H1 (cell line): ENCODE results near the gene ITIH6. TPM values are rescaled to one million over a fixed set of nuclear protein-coding genes. Genes with fewer than 3 reads are reported as not detected.

Experiments used
- CTCF ChIA-PET: fragments of 300-600 bp; sonication (Branson Sonifier 250); formaldehyde crosslinking; loops from one replicate; lab custom pipeline; 2021; ENCODE audit not compliant: partially characterized antibody; lab: Charles Lee
- POLR2A ChIA-PET: fragments of 300-600 bp; sonication (Branson Sonifier 250); formaldehyde crosslinking; loops from one replicate; lab custom pipeline; 2021; ENCODE audit warnings: inconsistent platforms; ENCODE audit not compliant: partially characterized antibody; lab: Charles Lee
- DNase-seq, 2 experiments: peaks; one replicate each; pipeline versions ENCODE4 v3.0.0 to v3.0.0-alpha.2; 2010 to 2022; ENCODE audit warnings: low spot score in 2 of 2, low read depth in 1 of 2, mixed read lengths in 1 of 2
- FAIRE-seq: peaks from 2 replicates; lab custom pipeline; 2011; peaks lifted over from hg19 to GRCh38; lab: Jason Lieb, UNC
- H2AFZ ChIP-seq: 2 replicates; pipeline ENCODE4 v1.8.1; 2012; ENCODE audit warnings: low read length, inconsistent platforms
- H2AK5ac ChIP-seq: 2 replicates; pipeline ENCODE4 v1.6.1; 2013; ENCODE audit warnings: low read depth, low read length
- H2BK120ac ChIP-seq: replicated peaks from 2 replicates; pipeline ENCODE3; 2013; ENCODE audit warnings: low read depth, low read length, inconsistent platforms
- H2BK12ac ChIP-seq: 2 replicates; pipeline ENCODE4 v1.6.1; 2013; ENCODE audit warnings: low read depth, low read length
- H2BK15ac ChIP-seq: 2 replicates; pipeline ENCODE4 v1.6.1; 2013; ENCODE audit warnings: low read length
- H2BK20ac ChIP-seq: 2 replicates; pipeline ENCODE4 v1.6.1; 2013; ENCODE audit warnings: low read length
- H2BK5ac ChIP-seq: 2 replicates; pipeline ENCODE4 v1.6.1; 2013; ENCODE audit warnings: low read depth, low read length
- H3K14ac ChIP-seq: 2 replicates; pipeline ENCODE4 v1.6.1; 2013; ENCODE audit warnings: inconsistent platforms; ENCODE audit not compliant: insufficient read length
- H3K18ac ChIP-seq: 2 replicates; pipeline ENCODE4 v1.6.1; 2013; ENCODE audit warnings: low read length; ENCODE audit errors: extremely low read depth
- H3K23ac ChIP-seq: 2 replicates; pipeline ENCODE4 v1.6.1; 2013; ENCODE audit warnings: inconsistent platforms; ENCODE audit not compliant: insufficient read length
- H3K23me2 ChIP-seq: 2 replicates; pipeline ENCODE4 v1.6.1; 2013; ENCODE audit warnings: low read depth, low read length
- H3K27ac ChIP-seq: 2 replicates; pipeline ENCODE4 v1.6.1; 2011; ENCODE audit warnings: low read depth, low read length, inconsistent platforms
- H3K27me3 ChIP-seq, 4 experiments: replicated peaks in 1 of 4; 1 replicate in 1 of 4; 2 replicates in 3 of 4; pipeline versions ENCODE4 v1.6.1 to v1.8.1; 2011 to 2013; ENCODE audit warnings: low read length in 3 of 4, mild to moderate bottlenecking in 3 of 4, inconsistent platforms in 2 of 4, mixed read lengths in 2 of 4, moderate library complexity in 1 of 4; ENCODE audit not compliant: control insufficient read depth in 3 of 4, insufficient read depth in 3 of 4; ENCODE audit errors: extremely low read depth in 1 of 4
- H3K36me3 ChIP-seq, 4 experiments: 2 replicates each; pipeline versions ENCODE4 v1.6.1 to v1.8.1; 2011 to 2013; ENCODE audit warnings: mild to moderate bottlenecking in 4 of 4, low read length in 3 of 4, moderate library complexity in 2 of 4, control low read depth in 1 of 4, inconsistent platforms in 1 of 4; ENCODE audit not compliant: insufficient read depth in 4 of 4, control insufficient read depth in 2 of 4
- H3K4ac ChIP-seq: replicated peaks from 2 replicates; pipeline ENCODE3; 2013; ENCODE audit warnings: low read length, low read depth, mixed read lengths, inconsistent platforms; ENCODE audit not compliant: insufficient read length
- H3K4me1 ChIP-seq, 4 experiments: replicated peaks in 1 of 4; 1 replicate in 1 of 4; 2 replicates in 3 of 4; pipeline versions ENCODE4 v1.6.1 to v1.8.1; 2011 to 2013; ENCODE audit warnings: low read length in 3 of 4, inconsistent platforms in 2 of 4, mixed read lengths in 1 of 4; ENCODE audit not compliant: insufficient read depth in 4 of 4, control insufficient read depth in 3 of 4
- H3K4me2 ChIP-seq, 2 experiments: 2 replicates each; pipeline versions ENCODE4 v1.6.1 to v1.8.1; 2011 to 2013; ENCODE audit warnings: low read depth in 2 of 2, low read length in 2 of 2, control low read depth in 1 of 2, inconsistent platforms in 1 of 2, mild to moderate bottlenecking in 1 of 2; ENCODE audit not compliant: insufficient read depth in 1 of 2
- H3K4me3 ChIP-seq, 4 experiments: fragments of 200-600, 300-600 bp in 1 of 4; sonication (generic), shearing (Covaris generic), sonication (Bioruptor Twin) in 1 of 4; 2 replicates each; pipeline versions ENCODE4 v1.5.1 to v1.8.1; 2011 to 2016; ENCODE audit warnings: low read length in 4 of 4, low read depth in 3 of 4, control low read depth in 2 of 4, inconsistent platforms in 2 of 4, mild to moderate bottlenecking in 2 of 4, mixed read lengths in 1 of 4, moderate library complexity in 1 of 4; ENCODE audit not compliant: insufficient read depth in 2 of 4; ENCODE audit errors: extremely low read depth in 1 of 4
- H3K56ac ChIP-seq: replicated peaks from 2 replicates; pipeline ENCODE3; 2013; ENCODE audit warnings: low read depth, mild to moderate bottlenecking, mixed read lengths, low read length, inconsistent platforms; ENCODE audit not compliant: insufficient read length
- H3K79me1 ChIP-seq: 2 replicates; pipeline ENCODE4 v1.6.1; 2013; ENCODE audit warnings: low read depth, low read length, control low read depth
- H3K79me2 ChIP-seq, 2 experiments: 2 replicates each; pipeline versions ENCODE4 v1.6.1 to v1.8.1; 2012 to 2013; ENCODE audit warnings: low read length in 2 of 2, mild to moderate bottlenecking in 2 of 2, inconsistent platforms in 1 of 2; ENCODE audit not compliant: insufficient read depth in 2 of 2, control insufficient read depth in 1 of 2
- H3K9ac ChIP-seq, 4 experiments: replicated peaks in 1 of 4; 1 replicate in 1 of 4; 2 replicates in 3 of 4; pipeline versions ENCODE4 v1.6.1 to v1.8.1; 2011 to 2013; ENCODE audit warnings: low read depth in 3 of 4, low read length in 3 of 4, control low read depth in 2 of 4, mild to moderate bottlenecking in 2 of 4, moderate library complexity in 2 of 4, inconsistent platforms in 1 of 4; ENCODE audit errors: extremely low read depth in 1 of 4
- H3K9me3 ChIP-seq, 2 experiments: 2 replicates each; pipeline versions ENCODE4 v1.6.1 to v1.8.1; 2012 to 2013; ENCODE audit warnings: mild to moderate bottlenecking in 2 of 2, moderate library complexity in 2 of 2, control low read depth in 1 of 2, inconsistent platforms in 1 of 2, low read depth in 1 of 2, low read length in 1 of 2, mixed read lengths in 1 of 2; ENCODE audit not compliant: insufficient read depth in 2 of 2
- H4K20me1 ChIP-seq, 2 experiments: replicated peaks in 1 of 2; 2 replicates each; pipeline versions ENCODE3 to v1.8.1; 2011 to 2013; ENCODE audit warnings: inconsistent platforms in 2 of 2, low read length in 2 of 2, mild to moderate bottlenecking in 1 of 2; ENCODE audit not compliant: insufficient read depth in 2 of 2, control insufficient read depth in 1 of 2
- H4K5ac ChIP-seq: 2 replicates; pipeline ENCODE4 v1.6.1; 2013; ENCODE audit warnings: low read length, low read depth, mixed read lengths, inconsistent platforms; ENCODE audit not compliant: insufficient read length
- H4K8ac ChIP-seq: 2 replicates; pipeline ENCODE4 v1.8.0; 2013; ENCODE audit warnings: mild to moderate bottlenecking, moderate library complexity, low read length, inconsistent platforms; ENCODE audit not compliant: insufficient read depth; ENCODE audit errors: extremely low read depth
- H4K91ac ChIP-seq: replicated peaks from 2 replicates; pipeline ENCODE3; 2013; ENCODE audit warnings: low read length, mixed read lengths, inconsistent platforms; ENCODE audit not compliant: insufficient read length
- ASH2L ChIP-seq: fragments of 200-600, 300-600 bp; sonication (generic); IDR thresholded peaks from one replicate; pipeline ENCODE4 v1.7.1; 2017; ENCODE audit warnings: low read length
- CREB1 ChIP-seq: IDR thresholded peaks from 2 replicates; pipeline ENCODE4 v1.6.1; 2012; ENCODE audit warnings: inconsistent platforms
- CTCF ChIP-seq, 3 experiments: IDR thresholded peaks; 1 replicate in 2 of 3; 2 replicates in 1 of 3; pipeline versions ENCODE4 v1.5.1 to v1.6.1; 2011; ENCODE audit warnings: low read length in 3 of 3, mild to moderate bottlenecking in 3 of 3, inconsistent platforms in 2 of 3, low read depth in 1 of 3, moderate library complexity in 1 of 3; ENCODE audit not compliant: insufficient read depth in 1 of 3; ENCODE audit errors: control extremely low read depth in 1 of 3
- EZH2 ChIP-seq: fragments of 200-600 bp; sonication (generic); IDR thresholded peaks from 2 replicates; pipeline ENCODE4 v1.7.1; 2012; ENCODE audit warnings: low read depth, mild to moderate bottlenecking, moderate library complexity, low read length, inconsistent platforms; ENCODE audit not compliant: severe bottlenecking
- KDM1A ChIP-seq: fragments of 200-600, 300-600 bp; sonication (generic); IDR thresholded peaks from 2 replicates; pipeline ENCODE4 v1.7.1; 2016; ENCODE audit warnings: mild to moderate bottlenecking, low read length, borderline replicate concordance
- KDM5A ChIP-seq: fragments of 200-600 bp; IDR thresholded peaks from 2 replicates; pipeline ENCODE4 v1.7.1; 2012; ENCODE audit warnings: mild to moderate bottlenecking, low read length, inconsistent platforms, mixed read lengths
- MAX ChIP-seq: IDR thresholded peaks from 2 replicates; pipeline ENCODE4 v1.6.1; 2012; ENCODE audit warnings: inconsistent platforms
- RFX5 ChIP-seq: IDR thresholded peaks from 2 replicates; pipeline ENCODE4 v1.6.1; 2011; ENCODE audit warnings: low read depth, low read length, improper control_type of control experiment, borderline replicate concordance
- SIN3A ChIP-seq, 2 experiments: IDR thresholded peaks in 1 of 2; conservative IDR thresholded peaks in 1 of 2; 2 replicates each; pipeline ENCODE4 v1.6.1; 2011 to 2012; ENCODE audit warnings: low read length in 2 of 2, improper control_type of control experiment in 1 of 2, low read depth in 1 of 2, mild to moderate bottlenecking in 1 of 2
- SIRT6 ChIP-seq: IDR thresholded peaks from one replicate; pipeline ENCODE4 v1.7.1; 2012; ENCODE audit warnings: low read length, inconsistent platforms
- SUZ12 ChIP-seq: fragments of 200-600 bp; sonication (generic); IDR thresholded peaks from 2 replicates; pipeline ENCODE4 v1.6.1; 2012; ENCODE audit warnings: mild to moderate bottlenecking, inconsistent platforms, low read length, moderate library complexity, mixed read lengths
- TEAD4 ChIP-seq: IDR thresholded peaks from 2 replicates; pipeline ENCODE4 v1.6.1; 2012; ENCODE audit warnings: low read depth, low read length, inconsistent platforms, mixed read lengths
- WGBS, 2 experiments: shearing (Covaris generic) in 1 of 2; methylation state at CpG; one replicate each; pipeline versions ENCODE4 v1.1.6 to v1.1.7; 2013 to 2015; ENCODE audit warnings: low lambda C conversion rate in 2 of 2, mixed read lengths in 2 of 2, inconsistent platforms in 1 of 2, low coverage in 1 of 2, missing lambda C conversion rate in 1 of 2; ENCODE audit not compliant: insufficient replicate concordance in 2 of 2, insufficient coverage in 1 of 2, insufficient read length in 1 of 2; ENCODE audit errors: extremely low coverage in 1 of 2, missing lambda C conversion rate in 1 of 2; 5-methylcytosine and 5-hydroxymethylcytosine counted together
- polyA plus RNA-seq, 7 experiments: library from polyadenylated mRNA; depleted of rRNA in 3 of 7; stranded (reverse) in 5 of 7; unstranded in 2 of 7; fragments of >200 nt in 5 of 7; fragments of 200-250 nt in 2 of 7; gene quantifications; 1 replicate in 5 of 7; 2 replicates in 1 of 7; 4 replicates in 1 of 7; pipeline versions ENCODE4 v1.2.1 to v1.2.3, GENCODE V29; 2011 to 2013; ENCODE audit warnings: missing spikeins in 2 of 7, mixed read lengths in 2 of 7
- total RNA-seq: library from RNA; stranded (reverse); fragmentation: NEBNext Ultra II Directional; extraction: Animal tissue kit (Norgen Biotek cat#: 25700); gene quantifications from 2 replicates; pipeline ENCODE4 v1.2.1, GENCODE V29; 2021

ITIH6 gene
- total and polyA plus RNA-seq, 2 of the 8 experiments (the other 6 are each of a cell fraction or from before 2014, with no cell fraction given): 0.02 TPM; not detected in 1

GRCh38 chrX:54799046-54799445 lies 991 bp upstream of the ITIH6 start:
- WGBS, 2 experiments: 94% methylated on average over 2 of the region's 2 CpGs; no CpG with 5 or more reads in 1 of the 2 experiments
- no peak overlapping the region for H3K14ac ChIP-seq
- TF ChIP-seq KDM1A: no peak
- no peak for TF ChIP-seq MAX
- TF ChIP-seq EZH2: no peak
- no peak for TF ChIP-seq RFX5
- TF ChIP-seq SIN3A (conservative IDR thresholded peaks at IDR 0.05 in 1 of 2, IDR thresholded peaks at IDR 0.05 in 1 of 2; ENCODE audit: low read depth in 1 of 2, low read length in 2 of 2): no peak
- no peak for TF ChIP-seq SIRT6
- no peak for TF ChIP-seq SUZ12
- no peak for TF ChIP-seq KDM5A
- TF ChIP-seq ASH2L: no peak
- TF ChIP-seq CTCF (IDR thresholded peaks at IDR 0.05; ENCODE audit: control extremely low read depth in 1 of 3, insufficient read depth in 1 of 3, low read depth in 1 of 3, low read length in 3 of 3): no peak
- no peak for TF ChIP-seq TEAD4
- TF ChIP-seq CREB1: no peak

More at GRCh38 chrX:54799046-54799445, 991 bp upstream of the ITIH6 start:
- Histone ChIP-seq H4K91ac (no peak overlapping the region), H2BK120ac (no peak overlapping the region), H4K5ac (no peak overlapping the region), H3K79me1 (no peaks in the 10 kb centered on the region), H4K20me1 (no peaks in the 10 kb centered on the region), H3K23me2 (no peaks in the 10 kb centered on the region), H2AFZ (no peak overlapping the region), H3K4me3 (no peak overlapping the region), H2BK5ac (no peak overlapping the region), H3K23ac (no peak overlapping the region), H3K4me1 (0 out of 7 replicates have a peak, but pooled peaks cover 0 to 2% (median 0%) of the 10 kb centered on the region in 4 experiments), H3K9ac (no peak overlapping the region), H4K8ac (no peak overlapping the region), H3K27ac (no peak overlapping the region), H3K9me3 (no peaks in the 10 kb centered on the region), H3K36me3 (no peaks in the 10 kb centered on the region), H2AK5ac (no peak overlapping the region), H3K27me3 (no peaks in the 10 kb centered on the region), H2BK12ac (no peak overlapping the region), H2BK20ac (no peak overlapping the region), H3K79me2 (no peaks in the 10 kb centered on the region), H3K56ac (no peak overlapping the region), H3K4ac (no peak overlapping the region), H3K18ac (no peak overlapping the region), H2BK15ac (no peak overlapping the region), H3K4me2 (no peak overlapping the region)
- FAIRE-seq: no peak
- POLR2A ChIA-PET: no interaction called here
- no peak for DNase-seq
- CTCF ChIA-PET: interaction anchor here (1.5 kb wide), 1 partner anchor 159 kb away, joined by 5 read pairs; no protein-coding TSS in a partner anchor
